GM19025 (cell line): ENCODE results near the gene KCNAB1.
A peak's percentile ranks its signal among the peaks of the same experiment; 100 is the strongest.

Experiments
- ATAC-seq: cut with Tn5 transposase; IDR thresholded peaks from one replicate; pipeline ENCODE4 v1.9.1; 2021; ENCODE audit warnings: mild to moderate bottlenecking, low read depth, moderate library complexity; ENCODE audit not compliant: unreplicated experiment

Gene KCNAB1

DNA sequence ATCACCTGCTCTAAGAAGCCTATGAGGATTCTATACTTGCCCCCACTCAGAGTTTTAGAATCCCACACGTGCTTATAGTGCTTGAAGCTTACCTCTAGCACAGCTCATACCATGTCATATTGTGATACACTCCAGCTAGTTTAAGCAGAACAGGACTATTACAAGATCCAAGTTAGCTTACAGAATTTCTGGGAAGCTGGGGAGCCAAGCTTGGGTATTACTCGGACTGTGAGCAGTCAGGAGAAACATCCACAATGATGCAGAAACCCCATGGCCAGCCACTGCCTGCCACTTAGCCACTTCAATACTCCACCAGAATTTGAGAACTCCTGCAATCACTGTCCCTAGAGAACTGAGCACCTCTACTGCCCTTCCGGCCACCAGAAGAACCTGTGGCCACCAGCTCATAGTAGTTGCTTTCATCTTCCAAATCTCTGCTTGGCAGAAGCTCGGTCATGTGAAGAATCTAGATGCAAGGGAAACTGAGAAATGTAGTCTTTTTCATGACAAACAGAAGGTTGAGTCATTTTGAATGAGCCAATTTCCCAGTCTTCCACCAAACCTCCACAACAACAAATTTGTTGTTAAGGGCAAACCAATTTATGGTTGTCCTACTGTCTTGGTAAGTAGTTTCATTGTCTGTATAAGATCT is 462.3 kb downstream of the KCNAB1 start:
- peak; percentile 70 for ATAC-seq

DNA sequence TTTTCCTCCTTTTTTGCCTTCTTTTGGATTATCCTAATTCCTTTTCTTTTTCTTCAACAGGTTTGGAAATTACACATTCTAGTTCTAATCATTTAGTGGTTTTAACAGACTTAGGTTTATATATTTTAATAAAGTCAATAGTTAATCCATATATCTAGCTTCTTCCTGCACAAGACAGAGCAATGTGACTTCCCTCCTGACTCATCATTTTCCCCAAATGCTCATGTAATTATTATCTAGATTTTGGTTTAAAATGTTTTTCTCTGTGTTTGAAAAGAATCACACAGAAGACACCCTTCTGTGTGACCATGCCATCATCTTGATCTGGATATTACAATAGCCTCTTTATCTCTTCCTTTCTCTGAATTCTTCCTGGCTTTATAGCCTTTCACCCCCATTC is 463.1 kb downstream of the KCNAB1 start:
- no peak for ATAC-seq

- no peak for ATAC-seq
Observed at GRCh38 chr3:156586905-156587759, 466.8 kb downstream of the KCNAB1 start.

DNA sequence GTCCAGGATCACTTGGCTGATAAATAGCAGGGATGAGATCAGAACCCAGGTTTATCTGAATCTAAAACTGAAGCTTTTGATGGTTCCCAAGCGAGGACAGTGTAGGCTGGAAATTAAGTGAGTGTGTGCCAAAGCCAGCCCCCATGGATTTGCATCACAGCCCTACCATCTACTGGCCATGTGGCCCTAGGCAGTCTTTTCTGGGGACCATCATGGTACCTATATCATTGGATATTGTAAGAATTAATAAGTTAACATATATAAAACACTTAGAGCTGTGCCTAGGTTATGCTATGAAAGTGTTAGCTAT is 467.3 kb downstream of the KCNAB1 start:
- no peak for ATAC-seq
